GM08714 (cell line): ENCODE measurements around the gene ULBP2.
"Not testable (repeated sequence)": the region's sequence is repeated elsewhere in the genome, so short reads cannot be mapped to it uniquely, and the experiment has no call there.

Source experiments
- H3K4me3 ChIP-seq: fragments of 200-500 bp; sonication (Bioruptor generic); 2 replicates; pipeline ENCODE4 v1.5.1; 2014; ENCODE audit warnings: mild to moderate bottlenecking, low read length, inconsistent platforms
- ZNF274 ChIP-seq: IDR thresholded peaks from 2 replicates; pipeline ENCODE4 v1.6.1; 2012; ENCODE audit warnings: mild to moderate bottlenecking, low read depth, low read length

ULBP2 gene

GRCh38 chr6:149929422-149929821 is 12.4 kb upstream of the ULBP2 start:
- no peak for TF ChIP-seq ZNF274
- no peak overlapping the region for H3K4me3 ChIP-seq

DNA sequence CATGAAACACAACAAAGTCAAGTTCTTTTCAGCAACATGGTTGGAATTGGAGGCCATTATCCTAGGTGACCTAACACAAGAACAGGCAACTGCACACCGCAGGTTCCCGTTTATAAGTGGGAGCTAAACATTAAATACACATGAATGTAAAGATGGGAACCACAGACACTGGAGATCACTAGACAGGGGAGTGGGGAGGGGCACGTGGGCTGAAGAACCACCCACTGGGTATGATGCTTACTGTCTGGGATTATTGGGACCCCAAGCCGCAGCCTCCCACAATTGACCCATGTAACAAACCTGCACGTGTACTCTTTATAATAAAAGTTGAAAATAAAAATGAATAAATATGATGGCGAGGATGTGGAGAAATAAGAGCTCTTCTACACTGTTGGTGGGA is 10.3 kb upstream of the ULBP2 start:
- no peak for TF ChIP-seq ZNF274
- no peak overlapping the region for H3K4me3 ChIP-seq

GRCh38 chr6:149933036-149933435 is 8.8 kb upstream of the ULBP2 start:
- TF ChIP-seq ZNF274 = no peak
- no peak overlapping the region for H3K4me3 ChIP-seq

DNA sequence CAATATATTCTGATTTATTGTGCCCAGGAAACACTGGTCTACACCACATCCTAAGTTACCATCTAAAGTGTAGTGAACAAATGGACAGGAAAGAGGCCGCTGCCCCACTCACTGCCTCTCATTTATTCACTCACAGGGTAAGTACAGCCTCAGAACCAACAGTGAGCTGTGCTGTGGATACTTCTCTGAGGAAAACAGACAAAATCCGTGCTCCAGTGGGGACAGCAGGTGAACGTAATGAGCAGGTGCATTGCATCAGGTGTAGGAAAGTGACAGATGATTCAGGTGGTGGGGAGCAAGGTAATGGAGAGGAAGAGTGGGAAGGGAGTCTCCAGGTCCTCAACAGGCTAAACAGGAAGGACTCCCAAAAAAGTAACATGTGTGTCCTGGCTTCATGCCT is 8.4 kb upstream of the ULBP2 start:
- no peak for TF ChIP-seq ZNF274
- H3K4me3 ChIP-seq = no peak overlapping the region

GRCh38 chr6:149934249-149935156 is 7.3 kb upstream of the ULBP2 start:
- H3K4me3 ChIP-seq = no peak overlapping the region

DNA sequence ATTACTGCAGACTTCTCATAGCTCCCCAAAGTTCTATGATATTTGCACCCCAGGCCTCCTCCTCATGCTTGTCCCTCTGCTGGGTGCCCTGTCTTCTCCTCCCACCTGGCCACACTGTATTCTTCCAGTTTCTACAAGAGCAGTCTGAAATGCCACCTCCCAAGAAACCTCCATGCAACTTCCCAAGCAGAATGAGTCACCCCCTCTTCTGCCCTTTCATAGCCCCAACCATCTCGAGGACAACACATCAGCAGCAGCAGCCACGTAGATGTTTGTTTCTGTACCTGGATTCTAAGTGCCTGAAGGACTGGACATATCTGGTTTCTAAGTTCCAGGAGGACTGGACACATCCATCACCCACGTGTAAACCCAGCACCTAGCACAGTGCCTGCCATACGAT is 6.6 kb upstream of the ULBP2 start:
- TF ChIP-seq ZNF274 = no peak

More at GRCh38 chr6:149934249-149935156, 7.3 kb upstream of the ULBP2 start:
- TF ChIP-seq ZNF274 = no peak

GRCh38 chr6:149935668-149936067 is 6.1 kb upstream of the ULBP2 start:
- no peak overlapping the region for H3K4me3 ChIP-seq
- no peak for TF ChIP-seq ZNF274

More for the DNA sequence above, 6.6 kb upstream of the ULBP2 start:
- H3K4me3 ChIP-seq = no peak overlapping the region

- no peak overlapping the region for H3K4me3 ChIP-seq
- TF ChIP-seq ZNF274 = no peak
Measured at GRCh38 chr6:149936743-149937142, 5.1 kb upstream of the ULBP2 start.

DNA sequence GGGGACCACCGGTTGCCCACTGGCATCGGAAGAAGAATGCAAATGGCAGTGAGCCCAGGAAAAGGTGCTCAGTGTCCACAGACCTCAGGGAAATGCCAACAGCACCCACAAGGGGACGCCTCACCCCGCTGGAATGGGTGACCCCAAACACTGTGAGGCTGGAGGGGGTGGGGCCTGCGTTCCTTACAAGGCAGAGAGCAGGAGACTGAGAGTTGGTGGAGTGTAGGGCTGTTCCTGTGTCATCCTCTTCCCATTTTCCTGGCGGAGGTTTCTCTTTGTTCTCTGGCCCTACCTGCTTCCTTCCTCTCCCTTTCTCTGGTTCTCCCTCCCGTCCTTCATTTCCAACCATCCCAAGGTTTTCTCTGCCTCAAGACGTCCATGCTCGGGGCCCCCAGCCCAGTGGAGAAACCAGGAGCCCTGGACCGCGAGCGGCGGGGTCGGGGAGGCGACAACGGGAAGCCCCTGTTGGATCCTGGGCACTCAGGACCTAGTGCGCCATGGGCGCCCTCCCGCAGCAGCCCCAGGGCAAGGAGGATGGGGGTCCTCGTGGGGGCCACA is 3.7 kb upstream of the ULBP2 start:
- not testable (repeated sequence) for H3K4me3 ChIP-seq

- H3K4me3 ChIP-seq = no peak overlapping the region; the same call in 1 of the 2 replicates
- no peak for TF ChIP-seq ZNF274
Measured at GRCh38 chr6:149938571-149939355, 3.1 kb upstream of the ULBP2 start.

DNA sequence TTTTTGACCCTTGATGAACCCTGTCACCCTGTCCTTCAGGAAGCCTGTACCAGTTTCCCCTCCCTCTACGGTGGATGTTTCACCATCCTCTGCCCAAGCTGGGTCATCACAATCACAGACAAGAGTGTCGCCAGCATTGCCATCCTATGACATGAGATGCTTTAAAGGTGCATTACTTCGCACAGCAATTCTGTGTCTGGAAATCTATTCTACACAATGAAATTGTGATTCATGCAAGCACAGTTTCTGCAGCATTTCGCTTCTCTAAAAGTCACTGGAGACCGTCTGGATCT is 2.5 kb upstream of the ULBP2 start:
- TF ChIP-seq ZNF274 = no peak

GRCh38 chr6:149939909-149940671 is 1.7 kb upstream of the ULBP2 start:
- H3K4me3 ChIP-seq = no peak overlapping the region
- TF ChIP-seq ZNF274 = no peak

More for the DNA sequence above, 2.5 kb upstream of the ULBP2 start:
- H3K4me3 ChIP-seq = no peak overlapping the region; the same call in 1 of the 2 replicates

DNA sequence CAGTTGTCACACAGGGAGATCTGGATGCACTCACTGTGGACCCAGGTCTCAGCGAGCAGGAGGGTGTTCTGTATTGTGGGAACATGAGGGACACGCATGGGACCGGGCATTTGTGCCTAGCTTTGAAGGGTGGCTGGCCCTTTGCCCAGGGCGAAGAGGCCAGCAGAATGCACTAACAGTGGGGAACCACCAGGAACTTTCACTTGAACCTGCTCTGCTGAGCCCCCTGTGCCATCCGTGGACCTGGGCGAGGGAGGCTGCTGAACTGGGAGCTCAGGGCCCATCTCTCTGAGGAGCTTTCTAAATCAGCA is 1.2 kb upstream of the ULBP2 start:
- no peak overlapping the region for H3K4me3 ChIP-seq
- TF ChIP-seq ZNF274 = no peak

GRCh38 chr6:149942461-149942829 is 631 bp downstream of the ULBP2 start:
- H3K4me3 ChIP-seq = no peak overlapping the region
- TF ChIP-seq ZNF274 = no peak

DNA sequence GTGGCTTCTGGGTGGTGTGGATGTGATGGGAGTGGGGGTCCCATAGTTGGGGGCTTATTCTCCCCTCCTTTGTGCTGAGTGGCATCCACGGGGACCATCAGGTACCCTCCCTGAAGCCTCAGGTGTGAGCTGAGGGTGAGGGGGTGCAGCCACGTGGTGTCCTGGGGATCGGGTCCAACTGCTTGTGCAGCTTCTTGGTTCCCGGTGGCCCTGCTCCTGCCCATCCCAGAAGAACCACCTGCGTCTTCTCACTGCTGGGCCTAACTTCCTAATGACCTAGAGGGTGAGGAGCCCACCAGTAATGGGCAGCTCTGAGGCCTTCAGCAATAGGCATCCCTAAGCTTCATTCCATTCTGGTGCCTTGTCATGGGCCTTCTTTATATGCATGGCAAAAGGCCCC is 1.5 kb downstream of the ULBP2 start:
- H3K4me3 ChIP-seq = not testable (repeated sequence)

GRCh38 chr6:149945276-149945675 is 3.5 kb downstream of the ULBP2 start:
- not testable (repeated sequence) for H3K4me3 ChIP-seq

GRCh38 chr6:149946631-149947030 is 4.8 kb downstream of the ULBP2 start:
- not testable (repeated sequence) for H3K4me3 ChIP-seq

DNA sequence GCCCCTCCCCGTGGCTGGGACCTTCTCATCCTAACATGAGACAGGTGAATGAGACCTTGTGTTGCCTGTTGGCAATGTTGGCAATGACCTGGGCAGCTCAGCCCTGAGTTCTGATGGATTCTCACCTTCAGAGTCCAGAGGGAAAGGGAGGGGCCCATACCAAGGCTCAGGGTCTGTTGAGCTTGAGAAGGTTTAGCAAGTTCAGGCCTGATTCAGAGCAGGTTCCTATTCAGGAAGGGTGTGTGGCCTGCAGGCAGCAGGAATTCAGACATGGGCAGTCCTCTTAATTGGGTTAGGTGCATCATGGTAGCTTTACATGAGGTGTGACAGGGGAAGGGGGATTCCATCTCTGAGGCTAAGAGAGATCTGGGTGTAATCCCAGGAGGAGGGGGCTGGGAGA is 5.7 kb downstream of the ULBP2 start:
- H3K4me3 ChIP-seq = not testable (repeated sequence)
